ENCODE results near the gene ENTREP3. TPM values are rescaled to one million over a fixed set of nuclear protein-coding genes. Genes with fewer than 3 reads are reported as not detected.

ENTREP3 gene
- polyA plus RNA-seq, 1 donor from 2014 or later, result 1.7 TPM

- no peaks in the 10 kb centered on the region for H3K9me3 Mint-ChIP-seq
- H3K4me3 Mint-ChIP-seq, result no peak overlapping the region
- H3K36me3 Mint-ChIP-seq, result peaks cover 8% of the 10 kb centered on the region
- no peak overlapping the region for H3K27ac Mint-ChIP-seq
- no peaks in the 10 kb centered on the region for H3K27me3 Mint-ChIP-seq
- peaks cover 7 to 17% (median 10%) of the 10 kb centered on the region in 3 donors for H3K4me1 Mint-ChIP-seq
These were observed 12.1 kb upstream of the ENTREP3 start for GRCh38 chr1:155267373-155267772.

GRCh38 chr1:155266553-155266952 lies 11.3 kb upstream of the ENTREP3 start:
- H3K9me3 Mint-ChIP-seq, result no peaks in the 10 kb centered on the region
- H3K27me3 Mint-ChIP-seq, result no peaks in the 10 kb centered on the region
- H3K4me3 Mint-ChIP-seq, result peak overlapping the region in 1 of 4 donors; percentile 42
- H3K27ac Mint-ChIP-seq, result peak overlapping the region in 1 of 3 donors; percentile 33
- peaks cover 8 to 17% (median 10%) of the 10 kb centered on the region in 3 donors for H3K4me1 Mint-ChIP-seq
- H3K36me3 Mint-ChIP-seq, result peaks cover 8% of the 10 kb centered on the region

- peak overlapping the region in 3 of 4 donors; percentile 90 to 99 (median 97) for H3K4me3 Mint-ChIP-seq
- H3K9me3 Mint-ChIP-seq, result no peaks in the 10 kb centered on the region
- peaks cover 8% of the 10 kb centered on the region for H3K36me3 Mint-ChIP-seq
- peak overlapping the region in 2 of 3 donors; percentile 73 to 97 for H3K27ac Mint-ChIP-seq
- H3K4me1 Mint-ChIP-seq, result peaks cover 11 to 15% (median 15%) of the 10 kb centered on the region in 3 donors
- H3K27me3 Mint-ChIP-seq, result no peaks in the 10 kb centered on the region
These were observed 7.8 kb upstream of the ENTREP3 start for GRCh38 chr1:155263067-155263466.

- H3K4me1 Mint-ChIP-seq, result peaks cover 15 to 20% (median 15%) of the 10 kb centered on the region in 3 donors
- H3K27me3 Mint-ChIP-seq, result no peaks in the 10 kb centered on the region
- peak within 1 kb of the TSS; percentile 73 to 97 (median 82) for H3K27ac Mint-ChIP-seq
- H3K4me3 Mint-ChIP-seq, result peak within 1 kb of the TSS; percentile 90 to 100 (median 98)
- peaks cover 9% of the 10 kb centered on the region for H3K36me3 Mint-ChIP-seq
- no peaks in the 10 kb centered on the region for H3K9me3 Mint-ChIP-seq
These were observed 6.8 kb upstream of the ENTREP3 start, which contains the start of gene SCAMP3 for GRCh38 chr1:155261852-155262673. TSS of gene SCAMP3 (minus strand) at chr1:155262360. CDS start at chr1:155262151, 209 bp downstream.

- no peaks in the 10 kb centered on the region for H3K27me3 Mint-ChIP-seq
- H3K36me3 Mint-ChIP-seq, result peaks cover 9% of the 10 kb centered on the region
- peaks cover 15 to 23% (median 15%) of the 10 kb centered on the region in 3 donors for H3K4me1 Mint-ChIP-seq
- no peaks in the 10 kb centered on the region for H3K9me3 Mint-ChIP-seq
- peak overlapping the region; percentile 90 to 100 (median 98) for H3K4me3 Mint-ChIP-seq
- H3K27ac Mint-ChIP-seq, result peak overlapping the region; percentile 73 to 97 (median 82)
These were observed 6.2 kb upstream of the ENTREP3 start for GRCh38 chr1:155261493-155261851.

- H3K4me1 Mint-ChIP-seq, result peaks cover 15 to 21% (median 18%) of the 10 kb centered on the region in 3 donors
- no peak overlapping the region for H3K27ac Mint-ChIP-seq
- peak overlapping the region in 3 of 4 donors; percentile 90 to 100 (median 97) for H3K4me3 Mint-ChIP-seq
- peaks cover 9% of the 10 kb centered on the region for H3K36me3 Mint-ChIP-seq
- no peaks in the 10 kb centered on the region for H3K9me3 Mint-ChIP-seq
- H3K27me3 Mint-ChIP-seq, result no peaks in the 10 kb centered on the region
These were observed 5.0 kb upstream of the ENTREP3 start for GRCh38 chr1:155260276-155260675.

GRCh38 chr1:155256058-155256852 lies 972 bp upstream of the ENTREP3 start:
- peak overlapping the region in 1 of 3 donors; percentile 37 for H3K27ac Mint-ChIP-seq
- peaks cover 3% of the 10 kb centered on the region for H3K36me3 Mint-ChIP-seq
- peaks cover 7 to 24% (median 17%) of the 10 kb centered on the region in 3 donors for H3K4me1 Mint-ChIP-seq
- no peaks in the 10 kb centered on the region for H3K9me3 Mint-ChIP-seq
- peak overlapping the region; percentile 81 to 90 (median 86) for H3K4me3 Mint-ChIP-seq
- H3K27me3 Mint-ChIP-seq, result no peaks in the 10 kb centered on the region

- no peaks in the 10 kb centered on the region for H3K27me3 Mint-ChIP-seq
- H3K4me3 Mint-ChIP-seq, result peak overlapping the region; percentile 81 to 94 (median 86)
- peaks cover 3% of the 10 kb centered on the region for H3K36me3 Mint-ChIP-seq
- H3K4me1 Mint-ChIP-seq, result peaks cover 9 to 26% (median 17%) of the 10 kb centered on the region in 3 donors
- peak overlapping the region in 1 of 3 donors; percentile 69 for H3K27ac Mint-ChIP-seq
- H3K9me3 Mint-ChIP-seq, result no peaks in the 10 kb centered on the region
These were observed 505 bp downstream of the ENTREP3 start for GRCh38 chr1:155254714-155255242.

- no peaks in the 10 kb centered on the region for H3K27me3 Mint-ChIP-seq
- H3K4me3 Mint-ChIP-seq, result peak overlapping the region; percentile 71 to 95 (median 86)
- no peaks in the 10 kb centered on the region for H3K9me3 Mint-ChIP-seq
- H3K27ac Mint-ChIP-seq, result peak overlapping the region in 1 of 3 donors; percentile 69
- H3K4me1 Mint-ChIP-seq, result peaks cover 9 to 26% (median 17%) of the 10 kb centered on the region in 3 donors
- peaks cover 3% of the 10 kb centered on the region for H3K36me3 Mint-ChIP-seq
These were observed 1.0 kb downstream of the ENTREP3 start for GRCh38 chr1:155254228-155254713.

- H3K36me3 Mint-ChIP-seq, result peaks cover 3% of the 10 kb centered on the region
- no peaks in the 10 kb centered on the region for H3K27me3 Mint-ChIP-seq
- H3K4me1 Mint-ChIP-seq, result peaks cover 9 to 26% (median 17%) of the 10 kb centered on the region in 3 donors
- H3K9me3 Mint-ChIP-seq, result no peaks in the 10 kb centered on the region
- H3K27ac Mint-ChIP-seq, result peak overlapping the region in 1 of 3 donors; percentile 69
- peak overlapping the region; percentile 71 to 95 (median 86) for H3K4me3 Mint-ChIP-seq
These were observed 1.5 kb downstream of the ENTREP3 start for GRCh38 chr1:155253797-155254196.

GRCh38 chr1:155253208-155253607 lies 2.1 kb downstream of the ENTREP3 start:
- peaks cover 9 to 26% (median 17%) of the 10 kb centered on the region in 3 donors for H3K4me1 Mint-ChIP-seq
- H3K36me3 Mint-ChIP-seq, result peaks cover 3% of the 10 kb centered on the region
- H3K4me3 Mint-ChIP-seq, result peak overlapping the region; percentile 63 to 94 (median 74)
- H3K27ac Mint-ChIP-seq, result peak overlapping the region in 2 of 3 donors; percentile 50 to 69
- H3K9me3 Mint-ChIP-seq, result no peaks in the 10 kb centered on the region
- H3K27me3 Mint-ChIP-seq, result no peaks in the 10 kb centered on the region

- peak overlapping the region in 2 of 3 donors; percentile 16 to 80 for H3K27ac Mint-ChIP-seq
- H3K4me1 Mint-ChIP-seq, result peaks cover 6 to 19% (median 17%) of the 10 kb centered on the region in 3 donors
- peak overlapping the region in 2 of 4 donors; percentile 55 to 60 for H3K4me3 Mint-ChIP-seq
- H3K9me3 Mint-ChIP-seq, result no peaks in the 10 kb centered on the region
- H3K36me3 Mint-ChIP-seq, result no peaks in the 10 kb centered on the region
- H3K27me3 Mint-ChIP-seq, result no peaks in the 10 kb centered on the region
These were observed 3.7 kb downstream of the ENTREP3 start for GRCh38 chr1:155251566-155251965.

GRCh38 chr1:155250633-155251449 lies 4.4 kb downstream of the ENTREP3 start:
- no peaks in the 10 kb centered on the region for H3K27me3 Mint-ChIP-seq
- H3K4me3 Mint-ChIP-seq, result peak overlapping the region; percentile 61 to 89 (median 68)
- no peaks in the 10 kb centered on the region for H3K36me3 Mint-ChIP-seq
- H3K4me1 Mint-ChIP-seq, result peaks cover 7 to 21% (median 17%) of the 10 kb centered on the region in 3 donors
- no peaks in the 10 kb centered on the region for H3K9me3 Mint-ChIP-seq
- H3K27ac Mint-ChIP-seq, result peak overlapping the region in 2 of 3 donors; percentile 71 to 80

- Mint-ChIP-seq H3K36me3 (no peaks in the 10 kb centered on the region), H3K27ac (peak overlapping the region in 1 of 3 donors; percentile 80), H3K9me3 (no peaks in the 10 kb centered on the region), H3K27me3 (no peaks in the 10 kb centered on the region), H3K4me3 (peak overlapping the region; percentile 67 to 90 (median 81)), H3K4me1 (peaks cover 10 to 21% (median 15%) of the 10 kb centered on the region in 3 donors)
These were observed 5.0 kb downstream of the ENTREP3 start for GRCh38 chr1:155250246-155250632.
